ENCODE measurements around the gene NACA2.
"Not testable (repeated sequence)": the region's sequence is repeated elsewhere in the genome, so short reads cannot be mapped to it uniquely, and the experiment has no call there.

NACA2 gene

DNA sequence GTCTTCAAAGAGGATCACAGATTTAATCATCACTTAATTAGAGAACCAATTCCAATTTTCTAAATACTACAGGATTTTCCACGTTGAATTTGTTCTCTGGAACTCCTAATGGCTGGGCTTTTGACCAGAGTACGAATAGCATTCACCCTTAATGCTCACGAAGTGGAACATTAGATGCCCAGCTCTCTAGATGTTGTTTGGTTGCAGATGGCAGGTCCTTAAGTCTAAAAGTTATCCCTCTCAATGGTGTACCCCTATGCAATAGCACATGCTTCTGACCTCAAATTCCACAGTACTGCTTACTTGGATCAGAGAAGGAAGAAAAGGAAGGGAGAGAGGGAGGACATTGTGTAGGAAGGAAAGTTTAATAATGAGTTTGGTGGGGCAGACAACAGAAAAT lies 8.6 kb upstream of the NACA2 start:
- DNase-seq (ENCODE audit: low read depth in 2 of 2) = no peak

- no peak for DNase-seq (ENCODE audit: low read depth in 2 of 2)
Observed at GRCh38 chr17:61598014-61598413, 7.0 kb upstream of the NACA2 start.

GRCh38 chr17:61597607-61598006 lies 6.6 kb upstream of the NACA2 start:
- no peak for DNase-seq (ENCODE audit: low read depth in 2 of 2)

GRCh38 chr17:61595418-61596186 lies 4.6 kb upstream of the NACA2 start:
- DNase-seq (ENCODE audit: low read depth in 2 of 2) = no peak

DNA sequence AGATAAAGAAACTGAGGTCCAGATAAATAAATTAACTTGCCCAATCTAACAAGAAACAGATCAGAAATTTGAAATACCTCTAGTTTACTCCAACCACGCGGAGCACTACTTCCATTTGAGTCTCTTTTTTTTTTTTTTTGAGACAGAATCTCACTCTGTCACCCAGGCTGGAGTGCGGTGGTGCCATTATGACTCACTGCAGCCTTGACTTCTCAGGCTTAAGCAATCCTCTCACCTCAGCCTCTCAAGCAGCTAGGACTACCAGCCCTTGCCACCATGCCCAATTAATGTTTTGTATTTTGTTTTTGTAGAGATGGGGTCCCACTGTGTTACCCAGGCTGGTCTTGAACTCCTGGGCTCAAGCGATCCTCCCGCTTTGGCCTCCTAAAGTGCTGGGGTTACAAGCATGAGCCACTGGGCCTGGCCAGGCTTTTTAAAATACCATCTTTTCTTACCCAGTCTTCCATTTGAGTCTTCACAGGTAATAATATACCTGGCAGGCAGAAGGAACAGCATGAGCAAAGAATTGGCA lies 3.3 kb upstream of the NACA2 start:
- no peak for DNase-seq (ENCODE audit: low read depth in 2 of 2)

DNA sequence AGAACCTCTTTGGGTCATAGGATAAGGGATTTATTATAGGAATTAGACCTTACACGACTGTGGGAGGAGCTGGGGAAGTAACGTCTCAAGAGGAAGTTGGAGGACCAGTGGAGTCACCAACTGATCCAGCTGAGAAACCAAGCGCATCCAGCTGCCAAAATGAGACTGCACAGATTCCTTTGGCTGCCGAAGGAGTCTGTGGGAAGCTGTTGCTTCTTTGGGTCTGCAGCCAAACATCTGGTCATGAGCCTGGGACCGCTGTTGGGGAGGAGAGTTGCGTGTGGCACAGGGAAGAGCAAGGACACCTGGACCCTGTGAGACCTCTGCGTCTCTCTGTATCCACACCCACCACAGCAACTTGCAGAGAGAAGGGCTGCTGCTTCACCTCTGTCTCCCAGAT lies 2.4 kb upstream of the NACA2 start:
- DNase-seq (ENCODE audit: low read depth in 2 of 2) = no peak

- DNase-seq (ENCODE audit: low read depth in 2 of 2) = no peak
Observed at GRCh38 chr17:61591930-61592329, 911 bp upstream of the NACA2 start.

DNA sequence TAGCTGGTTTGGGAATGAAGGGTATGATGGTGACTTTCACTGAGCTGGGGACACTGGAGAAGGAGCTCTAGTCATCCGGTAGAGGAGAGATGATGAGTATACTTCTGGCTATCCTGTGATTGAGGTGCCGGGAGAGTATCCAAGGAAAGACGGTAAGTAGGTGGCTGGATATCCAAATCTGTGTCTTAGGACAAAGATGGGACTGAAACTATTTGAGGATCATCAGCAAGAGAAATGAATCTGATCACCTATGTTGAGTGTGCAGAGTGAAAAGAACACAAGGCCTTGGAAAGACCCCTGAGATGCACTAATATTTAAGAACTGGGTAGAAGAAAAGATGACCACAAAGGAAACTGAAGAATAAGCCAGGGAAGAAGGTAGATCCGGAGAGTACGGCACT lies 1.0 kb downstream of the NACA2 start:
- DNase-seq (ENCODE audit: low read depth in 2 of 2) = no peak

DNA sequence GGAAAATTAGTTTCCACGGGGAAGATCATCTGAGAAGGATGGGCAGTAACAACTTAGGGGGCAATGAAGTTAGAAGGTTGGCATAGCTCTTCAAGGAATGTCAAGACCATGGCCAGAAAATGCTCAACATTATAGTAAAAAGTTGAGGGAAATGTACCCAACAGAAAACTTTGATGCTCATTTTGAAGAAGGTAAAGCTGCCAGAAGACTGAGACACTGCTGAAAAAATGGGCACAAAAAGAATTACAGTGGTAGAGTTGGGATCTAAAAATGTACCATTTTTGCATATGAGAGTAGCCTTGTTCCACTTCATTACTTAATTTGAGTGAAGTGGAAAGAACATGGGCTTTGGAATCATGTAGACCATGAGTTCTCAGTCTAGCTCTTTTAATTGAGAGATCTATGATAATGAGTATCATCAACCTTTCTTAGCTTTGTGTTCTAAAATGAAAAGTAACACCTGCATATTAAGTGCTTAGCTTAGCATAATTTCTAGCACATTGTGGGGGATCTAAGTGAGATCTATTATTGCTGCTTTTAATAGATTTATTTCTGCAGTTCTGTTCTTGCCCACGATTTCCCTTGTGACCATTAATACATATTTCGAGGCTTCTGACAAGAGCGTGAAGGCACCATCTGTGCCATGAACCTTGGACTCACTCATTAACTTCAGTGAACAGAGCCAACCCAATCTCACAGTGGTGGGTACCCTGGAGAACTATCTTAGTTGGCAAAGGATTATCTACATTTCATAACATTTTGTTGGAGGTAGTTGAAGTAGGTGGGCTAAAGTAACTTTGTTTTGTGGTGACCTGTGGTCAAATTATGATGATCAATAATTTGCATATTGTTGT lies 3.0 kb downstream of the NACA2 start:
- no peak for DNase-seq (ENCODE audit: low read depth in 2 of 2)

DNA sequence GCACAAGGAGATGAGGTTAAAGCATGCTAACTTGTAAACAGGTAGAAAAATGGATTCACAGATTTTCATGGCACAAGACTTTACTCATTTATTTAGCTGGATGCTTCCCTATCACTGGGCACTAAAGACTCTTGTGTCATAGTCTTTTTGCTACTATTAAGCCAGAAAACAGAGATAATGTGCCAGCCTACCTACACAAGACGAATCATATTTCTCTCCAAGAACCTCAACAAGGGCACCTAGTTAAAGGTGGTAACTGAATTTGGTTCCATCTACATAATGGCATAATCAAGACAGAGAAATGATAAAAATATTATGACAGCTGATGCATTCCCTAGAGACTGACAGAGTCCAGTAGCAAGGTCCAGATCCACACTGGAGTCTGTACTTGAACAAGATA lies 3.8 kb downstream of the NACA2 start:
- DNase-seq (ENCODE audit: low read depth in 2 of 2) = no peak

DNA sequence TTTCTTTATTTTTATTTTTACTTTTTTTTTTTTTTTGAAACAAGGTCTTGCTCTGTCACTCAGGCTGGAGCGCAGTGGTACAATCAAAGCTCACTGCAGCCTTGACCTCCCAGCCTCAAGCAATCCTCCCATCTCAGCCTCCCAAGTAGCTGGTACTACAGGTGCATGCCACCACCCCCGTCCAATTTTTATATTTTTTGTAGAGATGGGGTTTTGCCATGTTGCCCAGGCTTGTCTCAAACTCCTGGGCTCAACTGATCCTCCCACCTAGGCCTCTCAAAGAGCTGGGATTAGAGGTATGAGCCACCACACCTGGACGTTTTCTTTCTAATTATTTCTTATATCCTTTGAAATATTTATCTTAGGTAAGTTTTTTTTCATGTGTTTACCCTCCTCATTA lies 4.4 kb downstream of the NACA2 start:
- DNase-seq (ENCODE audit: low read depth in 2 of 2) = not testable (repeated sequence)

DNA sequence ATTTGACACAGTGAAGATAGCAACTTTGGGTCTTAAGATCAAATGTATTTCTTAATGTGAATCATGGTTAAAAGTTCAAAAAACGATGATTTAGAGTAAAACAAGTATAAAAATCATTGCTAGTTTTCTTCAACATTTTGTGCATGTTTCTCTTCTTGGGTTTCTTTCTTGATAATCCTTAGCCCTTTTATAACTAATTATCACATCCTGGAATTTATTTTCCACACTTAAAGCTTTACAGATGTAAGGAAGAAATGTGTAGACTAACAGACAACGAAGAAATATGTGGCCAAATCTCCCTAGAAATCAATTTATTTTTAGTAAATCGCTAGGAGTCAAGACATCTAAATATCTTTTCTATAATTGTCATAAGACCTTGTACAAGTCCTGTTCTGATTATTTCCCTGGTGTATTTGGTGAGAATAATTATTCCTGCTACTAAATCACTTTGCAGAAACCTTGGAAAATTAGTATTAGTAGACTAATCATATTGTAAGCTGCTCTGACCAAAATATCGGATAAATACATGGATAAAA lies 4.9 kb downstream of the NACA2 start:
- no peak for DNase-seq (ENCODE audit: low read depth in 2 of 2)

DNA sequence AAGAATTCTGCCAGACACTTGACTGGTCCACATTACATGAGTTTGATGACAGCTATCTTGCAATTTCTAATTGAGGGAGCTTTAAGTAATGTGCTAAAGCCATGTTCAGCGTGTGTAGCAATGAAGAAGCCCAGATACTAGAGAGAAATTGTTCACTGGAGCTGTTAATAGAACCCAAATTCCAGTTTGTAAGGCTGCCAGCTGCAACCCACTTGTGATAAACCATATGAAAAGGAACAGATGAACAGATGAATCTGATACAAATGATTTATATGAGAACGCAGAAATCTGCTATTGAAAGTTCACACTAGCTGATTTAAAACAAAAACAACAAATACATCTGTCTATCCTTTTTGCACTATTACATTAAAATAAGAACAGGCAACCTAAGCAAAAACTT lies 6.2 kb downstream of the NACA2 start:
- DNase-seq (ENCODE audit: low read depth in 2 of 2) = no peak

GRCh38 chr17:61584266-61584665 lies 6.8 kb downstream of the NACA2 start:
- no peak for DNase-seq (ENCODE audit: low read depth in 2 of 2)

GRCh38 chr17:61583660-61584264 lies 7.3 kb downstream of the NACA2 start:
- DNase-seq (ENCODE audit: low read depth in 2 of 2) = no peak

DNA sequence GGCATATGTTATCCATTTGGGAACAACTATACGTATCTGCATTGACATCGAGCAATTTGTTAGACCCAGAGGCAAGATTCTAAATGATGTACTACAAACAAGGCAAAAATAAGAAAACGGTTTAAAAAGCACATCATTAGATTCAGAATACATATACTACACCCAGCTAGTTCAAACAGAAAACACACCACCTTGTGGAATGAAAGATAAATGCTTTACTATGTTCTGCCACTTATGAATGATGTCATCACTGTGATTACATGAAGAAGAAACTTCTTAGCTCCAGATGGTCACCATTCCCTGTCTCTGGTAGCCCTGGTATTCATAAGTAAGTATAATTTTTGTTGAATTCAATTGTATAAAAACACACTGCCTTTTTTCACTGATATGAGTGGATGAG lies 7.8 kb downstream of the NACA2 start:
- DNase-seq (ENCODE audit: low read depth in 2 of 2) = peak; percentile 39 to 51

GRCh38 chr17:61582593-61582992 lies 8.4 kb downstream of the NACA2 start:
- DNase-seq (ENCODE audit: low read depth in 2 of 2) = no peak

GRCh38 chr17:61581611-61582349 lies 9.2 kb downstream of the NACA2 start:
- DNase-seq (ENCODE audit: low read depth in 2 of 2) = no peak

- no peak for DNase-seq (ENCODE audit: low read depth in 2 of 2)
Observed at GRCh38 chr17:61580502-61580901, 10.5 kb downstream of the NACA2 start.

- no peak for DNase-seq (ENCODE audit: low read depth in 2 of 2)
Observed at GRCh38 chr17:61579961-61580360, 11.1 kb downstream of the NACA2 start.

DNA sequence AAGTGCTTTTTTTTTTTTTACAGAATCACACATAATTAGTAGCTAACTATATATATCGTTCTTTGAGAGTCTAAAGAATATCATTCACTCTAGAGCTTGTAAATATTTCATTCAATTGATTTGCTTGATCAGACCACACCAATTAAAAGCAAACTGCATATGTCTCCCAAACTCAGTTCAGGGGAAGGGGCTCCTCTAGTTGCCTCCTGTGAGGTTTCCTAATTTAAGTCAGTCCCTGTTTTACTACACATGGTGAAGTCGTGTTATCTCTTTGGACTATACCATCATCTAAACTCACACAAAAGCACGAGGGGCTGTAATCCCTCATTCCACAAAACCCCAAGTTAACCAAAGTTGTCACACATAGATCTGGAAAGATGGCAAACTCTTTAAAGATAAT lies 11.7 kb downstream of the NACA2 start:
- no peak for DNase-seq (ENCODE audit: low read depth in 2 of 2)

- DNase-seq (ENCODE audit: low read depth in 2 of 2) = no peak
Observed at GRCh38 chr17:61578645-61579044, 12.4 kb downstream of the NACA2 start.

Measured in fibroblast of skin of left quadriceps (primary cell).